MM.1S (cell line): ENCODE measurements around the gene ZGPAT.

ENCODE experiments used
- DNase-seq: peaks from one replicate; pipeline ENCODE4 v3.0.0-alpha.2; 2015
- H2AFZ ChIP-seq: fragments of 300-600 bp; sonication (generic); 2 replicates; pipeline ENCODE4 v1.6.0; 2016; ENCODE audit warnings: antibody characterized with exemption, low read length
- H3F3A ChIP-seq: fragments of 300-600 bp; sonication (generic); 2 replicates; pipeline ENCODE4 v1.6.1; 2016; ENCODE audit warnings: mild to moderate bottlenecking, antibody characterized with exemption, low read length, moderate library complexity, mixed read lengths; ENCODE audit not compliant: insufficient read depth
- H3K27ac ChIP-seq: fragments of 300-600 bp; sonication (generic); 2 replicates; pipeline ENCODE4 v1.5.1; 2016; ENCODE audit warnings: mild to moderate bottlenecking, low read length
- H3K27me3 ChIP-seq: fragments of 300-600 bp; sonication (generic); replicated peaks from 2 replicates; pipeline ENCODE4 v1.6.0; 2016; ENCODE audit warnings: low read length; ENCODE audit not compliant: insufficient read depth
- H3K36me3 ChIP-seq: fragments of 300-600 bp; sonication (generic); replicated peaks from 2 replicates; pipeline ENCODE4 v1.6.1; 2016; ENCODE audit warnings: mild to moderate bottlenecking, low read length, mixed read lengths; ENCODE audit not compliant: insufficient read depth
- H3K4me1 ChIP-seq: fragments of 300-600 bp; sonication (generic); 2 replicates; pipeline ENCODE4 v1.6.1; 2016; ENCODE audit warnings: low read length, mixed read lengths
- H3K4me2 ChIP-seq: fragments of 300-600 bp; sonication (generic); 2 replicates; pipeline ENCODE4 v1.6.0; 2016; ENCODE audit warnings: low read depth, low read length
- H3K4me3 ChIP-seq: fragments of 300-600 bp; sonication (generic); 2 replicates; pipeline ENCODE4 v1.5.1; 2016; ENCODE audit warnings: low read length, mixed read lengths
- H3K79me2 ChIP-seq: fragments of 300-600 bp; sonication (generic); 2 replicates; pipeline ENCODE4 v1.6.1; 2016; ENCODE audit warnings: mixed run types, low read length, mixed read lengths
- H3K9ac ChIP-seq: fragments of 300-600 bp; sonication (generic); 2 replicates; pipeline ENCODE4 v1.6.1; 2016; ENCODE audit warnings: low read length, mixed read lengths
- H3K9me2 ChIP-seq: fragments of 300-600 bp; sonication (generic); replicated peaks from 2 replicates; pipeline ENCODE4 v1.6.1; 2016; ENCODE audit warnings: mild to moderate bottlenecking, low read length, mixed read lengths; ENCODE audit not compliant: insufficient read depth
- H3K9me3 ChIP-seq: fragments of 300-600 bp; sonication (generic); replicated peaks from 2 replicates; pipeline ENCODE4 v1.6.1; 2016; ENCODE audit warnings: mild to moderate bottlenecking, low read length, mixed read lengths; ENCODE audit not compliant: insufficient read depth
- H4K20me1 ChIP-seq: fragments of 300-600 bp; sonication (generic); 2 replicates; pipeline ENCODE4 v1.6.1; 2016; ENCODE audit warnings: mild to moderate bottlenecking, low read length, moderate library complexity, mixed read lengths; ENCODE audit not compliant: insufficient read depth
- CTCF ChIP-seq: fragments of 300-600 bp; sonication (generic); IDR thresholded peaks from 2 replicates; pipeline ENCODE4 v1.5.1; 2016; ENCODE audit warnings: antibody characterized with exemption, low read length, mixed read lengths
- EZH2 ChIP-seq: fragments of 300-600 bp; sonication (generic); optimal IDR thresholded peaks from 2 replicates; pipeline ENCODE3; 2017; ENCODE audit warnings: low read depth, mild to moderate bottlenecking, antibody characterized with exemption, low read length, mixed read lengths
- EZH2phosphoT487 ChIP-seq: fragments of 300-600 bp; sonication (generic); IDR thresholded peaks from 2 replicates; pipeline ENCODE4 v1.6.1; 2018; ENCODE audit warnings: antibody characterized with exemption, low read length

The ZGPAT gene

GRCh38 chr20:63691711-63692435 lies 16.0 kb upstream of the ZGPAT start:
- DNase-seq, result no peak
- Histone ChIP-seq H3K79me2 (no peaks in the 10 kb centered on the region), H4K20me1 (no peaks in the 10 kb centered on the region), H3F3A (no peaks in the 10 kb centered on the region), H3K4me1 (no peaks in the 10 kb centered on the region), H3K4me3 (no peak overlapping the region), H3K9ac (no peak overlapping the region), H3K4me2 (no peak overlapping the region), H3K9me3 (no peaks in the 10 kb centered on the region), H2AFZ (no peak overlapping the region), H3K9me2 (no peaks in the 10 kb centered on the region), H3K36me3 (no peaks in the 10 kb centered on the region), H3K27ac (no peak overlapping the region), H3K27me3 (no peaks in the 10 kb centered on the region)
- TF ChIP-seq CTCF (no peak), EZH2phosphoT487 (no peak), EZH2 (no peak)

- Histone ChIP-seq H3K27ac (no peak overlapping the region), H3F3A (no peaks in the 10 kb centered on the region), H3K79me2 (no peaks in the 10 kb centered on the region), H3K4me3 (no peak overlapping the region), H2AFZ (no peak overlapping the region), H3K9me2 (no peaks in the 10 kb centered on the region), H3K36me3 (no peaks in the 10 kb centered on the region), H3K27me3 (no peaks in the 10 kb centered on the region), H4K20me1 (no peaks in the 10 kb centered on the region), H3K9me3 (no peaks in the 10 kb centered on the region), H3K4me2 (no peak overlapping the region), H3K9ac (no peak overlapping the region), H3K4me1 (no peaks in the 10 kb centered on the region)
- TF ChIP-seq CTCF (no peak), EZH2phosphoT487 (no peak), EZH2 (no peak)
- no peak for DNase-seq
Observed at GRCh38 chr20:63692436-63693082, 15.3 kb upstream of the ZGPAT start.

DNA sequence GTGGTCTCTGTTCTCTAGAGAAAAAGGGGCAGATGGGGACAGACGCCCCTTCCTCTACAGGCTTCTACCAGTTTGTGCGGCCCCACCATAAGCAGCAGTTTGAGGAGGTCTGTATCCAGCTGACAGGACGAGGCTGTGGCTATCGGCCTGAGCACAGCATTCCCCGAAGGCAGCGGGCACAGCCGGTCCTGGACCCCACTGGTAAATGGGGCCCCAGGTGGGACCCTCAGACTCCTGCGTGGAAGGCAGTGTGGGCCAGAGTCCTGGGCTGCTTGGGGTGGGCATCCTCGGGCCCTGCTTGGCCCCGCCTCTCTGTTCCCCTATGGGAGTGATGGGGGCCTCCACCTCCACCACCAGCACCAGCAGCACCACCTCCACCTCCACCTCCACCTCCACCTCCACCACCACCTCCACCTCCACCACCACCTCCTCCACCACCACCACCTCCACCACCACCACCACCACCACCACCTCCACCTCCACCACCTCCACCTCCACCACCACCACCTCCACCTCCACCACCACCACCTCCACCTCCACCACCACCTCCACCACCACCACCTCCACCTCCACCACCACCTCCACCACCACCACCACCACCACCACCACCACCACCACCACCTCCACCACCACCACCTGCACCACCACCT lies 14.6 kb upstream of the ZGPAT start:
- Histone ChIP-seq H4K20me1 (no peaks in the 10 kb centered on the region), H3K9me3 (no peaks in the 10 kb centered on the region), H2AFZ (no peak overlapping the region), H3K4me3 (no peak overlapping the region), H3K9me2 (no peaks in the 10 kb centered on the region), H3K27ac (no peak overlapping the region), H3K4me1 (no peaks in the 10 kb centered on the region), H3F3A (no peaks in the 10 kb centered on the region), H3K9ac (no peak overlapping the region), H3K4me2 (no peak overlapping the region), H3K36me3 (no peaks in the 10 kb centered on the region), H3K79me2 (no peaks in the 10 kb centered on the region), H3K27me3 (no peaks in the 10 kb centered on the region)
- no peak for DNase-seq
- TF ChIP-seq CTCF (no peak), EZH2phosphoT487 (no peak), EZH2 (no peak)
